Measurements from ENCODE around the gene NT5E.

NT5E gene

DNA sequence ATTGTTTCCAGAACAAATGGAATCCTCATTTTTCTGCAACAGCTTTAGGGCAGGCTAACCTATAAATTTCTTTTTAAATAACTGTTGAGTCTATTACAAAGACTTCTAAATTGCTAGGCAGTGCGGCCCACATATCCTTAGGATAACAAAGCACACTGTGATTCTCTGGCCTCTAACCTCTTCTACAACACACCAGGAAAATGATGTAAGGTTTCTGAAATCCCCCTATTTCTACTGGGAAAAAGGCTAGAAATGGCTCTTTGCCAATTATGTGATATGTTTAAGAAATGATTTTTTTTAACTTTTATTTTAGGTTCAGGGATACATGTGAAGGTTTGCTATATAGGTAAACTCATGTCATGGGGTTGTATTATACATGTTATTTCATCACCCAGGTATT, 17.3 kb upstream of the NT5E start:
- no peak for DNase-seq (ENCODE audit: insufficient read length, low spot score)
- no peak for FAIRE-seq
- TF ChIP-seq SPI1 (IDR thresholded peaks at IDR 0.05; ENCODE audit: low read depth, low read length) (no peak), POLR2A (IDR thresholded peaks at IDR 0.05; ENCODE audit: low read depth, low read length) (no peak), POLR2AphosphoS5 (IDR thresholded peaks at IDR 0.05; ENCODE audit: low read depth, low read length) (no peak), TAF1 (IDR thresholded peaks at IDR 0.05; ENCODE audit: low read depth, low read length) (no peak), POU2F2 (IDR thresholded peaks at IDR 0.05; ENCODE audit: low read depth, low read length) (no peak), PAX5 (IDR thresholded peaks at IDR 0.05; ENCODE audit: insufficient read depth, low read length, severe bottlenecking) (no peak)

DNA sequence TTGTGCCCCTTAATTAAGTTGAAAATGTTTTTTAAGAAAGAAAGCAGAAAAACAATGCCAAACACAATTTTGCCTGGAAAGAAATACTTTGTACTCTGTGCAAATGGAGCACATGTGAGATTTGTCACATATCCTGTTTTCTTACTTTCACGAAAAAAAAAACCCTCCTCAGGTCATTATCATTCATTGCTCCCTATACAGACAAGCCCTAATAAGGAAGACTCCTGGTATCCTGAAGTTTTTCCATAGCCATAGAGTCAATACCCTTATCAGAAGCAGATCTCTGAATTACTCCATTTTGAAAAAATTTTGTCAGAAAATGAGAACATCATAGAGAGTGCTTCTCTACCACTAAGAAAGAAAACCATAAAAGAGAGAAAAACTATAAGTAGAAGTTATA, 14.0 kb upstream of the NT5E start:
- FAIRE-seq (no peak), DNase-seq (ENCODE audit: insufficient read length, low spot score) (no peak)
- no peak for TF ChIP-seq PAX5 (IDR thresholded peaks at IDR 0.05; ENCODE audit: insufficient read depth, low read length, severe bottlenecking)
- no peak for TF ChIP-seq SPI1 (IDR thresholded peaks at IDR 0.05; ENCODE audit: low read depth, low read length)
- no peak for TF ChIP-seq POLR2AphosphoS5 (IDR thresholded peaks at IDR 0.05; ENCODE audit: low read depth, low read length)
- TF ChIP-seq POU2F2 (IDR thresholded peaks at IDR 0.05; ENCODE audit: low read depth, low read length): no peak
- TF ChIP-seq POLR2A (IDR thresholded peaks at IDR 0.05; ENCODE audit: low read depth, low read length): no peak
- no peak for TF ChIP-seq TAF1 (IDR thresholded peaks at IDR 0.05; ENCODE audit: low read depth, low read length)

DNA sequence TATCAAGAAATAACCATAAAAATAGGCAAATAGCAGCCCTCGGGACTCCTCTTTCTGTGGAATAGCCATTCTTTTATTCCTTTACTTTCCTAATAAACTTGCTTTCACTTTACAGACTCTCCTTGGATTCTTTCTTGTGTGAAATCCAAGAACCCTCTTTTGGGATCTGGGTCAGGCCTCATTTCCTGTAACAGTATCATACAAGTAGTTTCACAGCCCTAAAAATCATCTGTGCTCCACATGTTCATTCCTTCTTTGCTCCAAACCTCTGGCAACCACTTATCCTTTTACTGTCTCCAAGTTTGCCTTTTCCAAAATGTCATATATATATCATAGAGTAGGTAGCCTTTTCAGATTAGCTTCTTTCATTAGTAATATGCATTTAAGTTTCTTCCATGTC, 13.5 kb upstream of the NT5E start:
- DNase-seq (ENCODE audit: insufficient read length, low spot score): no peak
- no peak for FAIRE-seq
- TF ChIP-seq POU2F2 (IDR thresholded peaks at IDR 0.05; ENCODE audit: low read depth, low read length) (no peak), PAX5 (IDR thresholded peaks at IDR 0.05; ENCODE audit: insufficient read depth, low read length, severe bottlenecking) (no peak), TAF1 (IDR thresholded peaks at IDR 0.05; ENCODE audit: low read depth, low read length) (no peak), SPI1 (IDR thresholded peaks at IDR 0.05; ENCODE audit: low read depth, low read length) (no peak), POLR2A (IDR thresholded peaks at IDR 0.05; ENCODE audit: low read depth, low read length) (no peak), POLR2AphosphoS5 (IDR thresholded peaks at IDR 0.05; ENCODE audit: low read depth, low read length) (no peak)

DNA sequence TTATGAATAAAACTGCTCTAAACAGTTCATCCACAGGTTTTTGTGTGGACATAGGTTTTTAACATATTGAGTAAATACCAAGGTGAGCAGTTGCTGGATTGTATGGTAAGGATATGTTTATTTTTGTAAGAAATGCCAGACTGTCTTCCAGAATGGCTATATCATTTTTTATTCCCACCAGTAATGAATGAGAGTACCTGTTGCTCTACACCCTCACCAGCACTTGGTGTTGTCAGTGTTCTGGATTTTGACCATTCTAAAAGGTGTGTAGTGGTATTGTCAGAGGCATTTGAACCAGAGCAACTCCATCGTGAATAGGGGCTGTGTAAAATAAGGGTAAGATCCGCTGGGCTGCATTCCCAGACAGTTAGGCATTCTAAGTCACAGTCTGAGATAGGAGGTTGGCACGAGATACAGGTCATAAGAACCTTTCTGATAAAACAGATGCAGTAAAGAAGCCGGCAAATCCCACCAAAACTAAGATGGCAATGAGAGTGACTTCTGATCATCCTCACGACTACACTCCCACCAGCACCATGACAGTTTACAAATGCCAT, 12.9 kb upstream of the NT5E start:
- DNase-seq (ENCODE audit: insufficient read length, low spot score) (no peak), FAIRE-seq (no peak)
- TF ChIP-seq POLR2AphosphoS5 (IDR thresholded peaks at IDR 0.05; ENCODE audit: low read depth, low read length): no peak
- TF ChIP-seq PAX5 (IDR thresholded peaks at IDR 0.05; ENCODE audit: insufficient read depth, low read length, severe bottlenecking): no peak
- no peak for TF ChIP-seq TAF1 (IDR thresholded peaks at IDR 0.05; ENCODE audit: low read depth, low read length)
- no peak for TF ChIP-seq POU2F2 (IDR thresholded peaks at IDR 0.05; ENCODE audit: low read depth, low read length)
- no peak for TF ChIP-seq SPI1 (IDR thresholded peaks at IDR 0.05; ENCODE audit: low read depth, low read length)
- TF ChIP-seq POLR2A (IDR thresholded peaks at IDR 0.05; ENCODE audit: low read depth, low read length): no peak

DNA sequence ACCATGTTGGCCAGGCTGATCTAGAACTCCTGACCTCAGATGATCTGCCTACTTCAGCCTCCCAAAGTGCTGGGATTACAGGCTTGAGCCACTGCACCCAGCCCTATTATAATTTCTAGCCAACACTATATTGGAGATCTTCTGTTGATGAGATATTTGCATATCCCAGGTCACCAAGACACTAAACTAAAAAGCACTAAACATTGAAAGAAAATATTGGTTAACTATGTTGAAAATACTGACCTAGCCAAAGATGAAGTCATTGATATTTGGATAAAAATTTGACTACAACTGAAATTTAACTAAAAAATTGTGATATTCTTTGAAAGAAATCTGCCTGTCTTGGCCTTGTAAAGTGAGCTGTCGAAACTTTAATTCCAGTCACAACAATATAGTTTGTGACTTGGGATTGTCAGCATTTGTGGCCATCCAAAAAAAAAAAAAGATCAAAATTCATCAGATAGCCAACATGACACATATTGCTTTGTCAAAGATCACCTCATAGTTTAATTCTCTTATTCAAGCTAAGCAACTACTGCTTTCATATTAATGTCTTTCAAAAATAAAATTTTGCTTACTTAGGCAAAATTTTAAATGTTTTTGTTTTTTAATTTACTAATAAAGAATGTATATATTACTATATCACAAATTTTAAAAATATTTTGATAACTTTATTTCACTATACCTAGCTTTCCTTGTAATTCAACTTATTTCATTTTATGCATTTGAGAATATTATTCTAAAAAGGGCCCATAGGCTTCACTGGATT, 6.3 kb upstream of the NT5E start:
- TF ChIP-seq SPI1 (IDR thresholded peaks at IDR 0.05; ENCODE audit: low read depth, low read length) (no peak), POU2F2 (IDR thresholded peaks at IDR 0.05; ENCODE audit: low read depth, low read length) (no peak), PAX5 (IDR thresholded peaks at IDR 0.05; ENCODE audit: insufficient read depth, low read length, severe bottlenecking) (no peak), POLR2AphosphoS5 (IDR thresholded peaks at IDR 0.05; ENCODE audit: low read depth, low read length) (no peak), TAF1 (IDR thresholded peaks at IDR 0.05; ENCODE audit: low read depth, low read length) (no peak), POLR2A (IDR thresholded peaks at IDR 0.05; ENCODE audit: low read depth, low read length) (no peak)
- DNase-seq (ENCODE audit: insufficient read length, low spot score): no peak
- no peak for FAIRE-seq

DNA sequence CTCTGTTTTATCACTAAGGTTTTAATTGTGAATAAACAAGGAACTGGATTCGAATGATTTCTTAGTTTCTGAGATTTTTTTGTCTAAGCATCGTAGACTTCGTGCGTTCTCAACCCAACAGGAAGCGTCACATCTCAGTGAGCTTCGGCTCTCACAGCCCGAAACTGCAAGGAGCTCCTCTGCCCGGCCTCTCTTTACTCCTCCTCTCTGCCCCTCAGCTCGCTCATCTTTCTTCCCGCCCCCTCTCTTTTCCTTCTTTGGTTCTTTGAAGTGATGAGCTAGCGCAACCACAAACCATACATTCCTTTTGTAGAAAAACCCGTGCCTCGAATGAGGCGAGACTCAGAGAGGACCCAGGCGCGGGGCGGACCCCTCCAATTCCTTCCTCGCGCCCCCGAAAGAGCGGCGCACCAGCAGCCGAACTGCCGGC, 480 bp upstream of the NT5E start:
- TF ChIP-seq SPI1 (IDR thresholded peaks at IDR 0.05; ENCODE audit: low read depth, low read length) (no peak), TAF1 (IDR thresholded peaks at IDR 0.05; ENCODE audit: low read depth, low read length) (no peak), POU2F2 (IDR thresholded peaks at IDR 0.05; ENCODE audit: low read depth, low read length) (no peak), POLR2A (IDR thresholded peaks at IDR 0.05; ENCODE audit: low read depth, low read length) (no peak), POLR2AphosphoS5 (IDR thresholded peaks at IDR 0.05; ENCODE audit: low read depth, low read length) (no peak), PAX5 (IDR thresholded peaks at IDR 0.05; ENCODE audit: insufficient read depth, low read length, severe bottlenecking) (peak; percentile 60)
- FAIRE-seq (peak; percentile 57), DNase-seq (ENCODE audit: insufficient read length, low spot score) (peak; percentile 59)

DNA sequence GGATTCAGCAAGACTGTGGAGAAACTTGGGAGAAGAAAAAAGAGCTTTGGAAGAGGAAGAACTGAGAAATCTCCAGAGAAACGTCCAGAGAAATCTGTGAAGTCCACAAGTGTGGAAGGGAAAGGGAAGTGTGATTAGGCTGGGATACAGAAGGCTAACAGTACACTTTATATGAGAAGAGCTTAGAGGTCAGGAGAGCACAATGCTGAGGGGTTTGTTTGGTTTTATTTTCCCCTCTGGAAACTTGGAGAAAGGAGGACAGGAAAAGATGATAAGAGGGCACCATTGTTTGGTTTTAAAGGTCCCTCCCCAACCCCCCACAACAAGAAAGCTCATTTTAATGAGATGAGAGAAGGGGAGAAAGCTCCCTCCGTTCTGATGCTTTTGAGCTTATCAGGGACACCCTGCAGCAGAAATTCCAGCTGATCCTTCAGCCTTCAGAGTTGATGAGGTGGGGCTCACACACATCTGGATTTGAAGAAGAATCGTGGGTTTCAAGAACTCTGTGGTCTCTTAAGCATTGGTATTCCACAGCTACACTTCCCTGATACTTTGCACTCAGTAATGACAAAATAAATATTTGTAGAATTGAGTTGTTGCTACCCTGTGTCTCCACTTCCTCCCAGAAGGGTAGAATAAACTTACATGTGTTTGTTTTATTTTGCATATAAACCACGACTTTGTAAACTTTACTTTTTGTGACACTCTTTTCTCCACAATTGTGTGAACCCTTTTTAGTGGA, 1.9 kb downstream of the NT5E start:
- no peak for DNase-seq (ENCODE audit: insufficient read length, low spot score)
- no peak for FAIRE-seq
- no peak for TF ChIP-seq SPI1 (IDR thresholded peaks at IDR 0.05; ENCODE audit: low read depth, low read length)
- no peak for TF ChIP-seq POU2F2 (IDR thresholded peaks at IDR 0.05; ENCODE audit: low read depth, low read length)
- no peak for TF ChIP-seq POLR2AphosphoS5 (IDR thresholded peaks at IDR 0.05; ENCODE audit: low read depth, low read length)
- TF ChIP-seq PAX5 (IDR thresholded peaks at IDR 0.05; ENCODE audit: insufficient read depth, low read length, severe bottlenecking): no peak
- TF ChIP-seq TAF1 (IDR thresholded peaks at IDR 0.05; ENCODE audit: low read depth, low read length): no peak

DNA sequence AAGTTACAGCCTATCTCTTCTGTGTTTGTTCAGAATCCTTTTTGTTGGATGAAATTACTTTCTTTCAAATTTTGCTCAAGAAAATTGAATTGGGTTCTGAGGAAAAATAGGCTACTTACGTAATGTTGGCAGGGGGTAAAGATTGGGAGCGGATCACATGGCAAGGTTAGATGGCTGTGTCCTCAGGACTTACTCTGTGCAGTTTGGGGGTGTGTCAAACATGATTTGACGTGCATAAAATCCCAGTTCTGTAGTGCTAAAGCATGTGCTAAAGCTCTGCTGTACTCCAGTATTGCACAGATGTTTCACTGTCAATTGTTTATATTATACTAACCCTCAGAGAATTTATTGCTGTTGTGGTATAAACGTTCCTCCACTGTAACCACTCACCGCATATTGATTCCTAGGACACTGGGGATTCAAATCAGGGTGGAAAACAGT, 2.6 kb downstream of the NT5E start:
- TF ChIP-seq POLR2AphosphoS5 (IDR thresholded peaks at IDR 0.05; ENCODE audit: low read depth, low read length) (no peak), PAX5 (IDR thresholded peaks at IDR 0.05; ENCODE audit: insufficient read depth, low read length, severe bottlenecking) (no peak), POLR2A (IDR thresholded peaks at IDR 0.05; ENCODE audit: low read depth, low read length) (no peak), TAF1 (IDR thresholded peaks at IDR 0.05; ENCODE audit: low read depth, low read length) (no peak)
- no peak for DNase-seq (ENCODE audit: insufficient read length, low spot score)
- FAIRE-seq: no peak

DNA sequence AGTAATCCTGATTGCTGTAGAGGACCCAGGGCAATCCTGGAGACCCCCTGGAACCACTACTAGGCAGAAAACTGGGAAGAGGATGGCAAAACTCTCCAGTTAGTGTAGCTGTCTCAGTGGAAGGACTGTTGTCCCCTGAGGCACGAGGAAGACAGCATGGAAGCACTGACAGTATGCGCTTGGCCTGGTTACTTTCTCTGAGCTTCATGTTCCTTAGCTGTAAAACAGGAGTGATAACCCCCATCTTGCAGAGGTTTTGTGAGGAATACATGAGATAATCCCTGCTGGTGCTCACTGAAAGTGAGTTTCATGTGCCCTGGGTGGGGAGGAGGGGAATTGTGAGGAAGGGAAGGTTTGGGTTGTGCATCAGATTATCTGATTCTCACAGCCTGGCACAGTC, 3.2 kb downstream of the NT5E start:
- no peak for TF ChIP-seq PAX5 (IDR thresholded peaks at IDR 0.05; ENCODE audit: insufficient read depth, low read length, severe bottlenecking)
- FAIRE-seq (no peak), DNase-seq (ENCODE audit: insufficient read length, low spot score) (no peak)

Data from GM12891 (cell line).